KMS-11 (cell line): ENCODE measurements around the gene LRRTM4.

Experiments used
- H2AFZ ChIP-seq: fragments of 200-600 bp; sonication (generic); 2 replicates; pipeline ENCODE4 v1.6.1; 2016; ENCODE audit warnings: antibody characterized with exemption, mixed run types, low read depth
- H3K27ac ChIP-seq: fragments of 200-600 bp; sonication (generic); 2 replicates; pipeline ENCODE4 v1.6.1; 2016; ENCODE audit warnings: mild to moderate bottlenecking, mixed run types
- H3K27me3 ChIP-seq: fragments of 200-600 bp; sonication (generic); 2 replicates; pipeline ENCODE4 v1.6.1; 2017; ENCODE audit warnings: mild to moderate bottlenecking, low read depth, mixed run types, moderate library complexity; ENCODE audit not compliant: insufficient read depth
- H3K36me3 ChIP-seq: fragments of 200-600 bp; sonication (generic); 2 replicates; pipeline ENCODE4 v1.6.1; 2017; ENCODE audit warnings: mild to moderate bottlenecking, mixed run types; ENCODE audit not compliant: insufficient read depth
- H3K4me1 ChIP-seq: fragments of 200-600 bp; sonication (generic); 2 replicates; pipeline ENCODE4 v1.6.1; 2016; ENCODE audit warnings: mild to moderate bottlenecking, low read depth, mixed run types; ENCODE audit not compliant: poor library complexity, severe bottlenecking
- H3K4me2 ChIP-seq: fragments of 200-600 bp; sonication (generic); 2 replicates; pipeline ENCODE4 v1.7.0; 2016; ENCODE audit warnings: mild to moderate bottlenecking, mixed run types
- H3K4me3 ChIP-seq: fragments of 200-600 bp; sonication (generic); IDR thresholded peaks from 2 replicates; pipeline ENCODE4 v1.6.1; 2017; ENCODE audit warnings: low read depth, low read length, mixed read lengths; ENCODE audit not compliant: insufficient read depth
- H3K79me2 ChIP-seq: fragments of 200-600 bp; sonication (generic); 2 replicates; pipeline ENCODE4 v1.6.1; 2016; ENCODE audit warnings: low read depth, mixed run types; ENCODE audit not compliant: insufficient read depth
- H3K9ac ChIP-seq: fragments of 200-600 bp; sonication (generic); 2 replicates; pipeline ENCODE4 v1.6.1; 2016; ENCODE audit warnings: mild to moderate bottlenecking, mixed run types
- H4K20me1 ChIP-seq: fragments of 200-600 bp; sonication (generic); 2 replicates; pipeline ENCODE4 v1.6.1; 2016; ENCODE audit warnings: mild to moderate bottlenecking, mixed run types; ENCODE audit not compliant: insufficient read depth
- TF ChIP-seq, protein P1 (sequence below): fragments of 200-600 bp; sonication (generic); conservative IDR thresholded peaks from 2 replicates; pipeline ENCODE4 v1.6.1; 2017; ENCODE audit warnings: low read depth, mild to moderate bottlenecking, antibody characterized with exemption, low read length, moderate library complexity, mixed read lengths

The LRRTM4 gene

DNA sequence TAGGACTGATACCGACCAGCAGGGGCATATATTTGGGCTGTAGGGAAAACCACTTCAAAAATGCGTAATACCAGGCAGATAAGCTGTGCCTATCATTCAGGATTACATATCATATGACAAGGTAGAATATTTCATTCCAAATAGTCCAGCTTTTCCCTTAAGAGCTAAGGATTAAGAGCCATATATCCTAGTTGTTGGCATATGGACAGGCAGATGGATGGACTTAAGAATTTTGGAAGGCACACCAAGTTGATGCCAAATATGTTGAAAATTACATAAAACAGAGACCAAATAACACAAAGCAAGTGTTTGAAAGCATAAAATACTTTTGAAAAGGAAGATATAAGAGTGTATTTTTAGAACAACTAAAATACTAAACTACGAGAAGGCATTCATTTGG, 52.1 kb downstream of the LRRTM4 start:
- no peak overlapping the region for H3K4me3 ChIP-seq
- H3K27ac ChIP-seq, result no peak overlapping the region
- H3K4me1 ChIP-seq, result no peaks in the 10 kb centered on the region
- no peaks in the 10 kb centered on the region for H3K36me3 ChIP-seq
- TF ChIP-seq, protein P1, sequence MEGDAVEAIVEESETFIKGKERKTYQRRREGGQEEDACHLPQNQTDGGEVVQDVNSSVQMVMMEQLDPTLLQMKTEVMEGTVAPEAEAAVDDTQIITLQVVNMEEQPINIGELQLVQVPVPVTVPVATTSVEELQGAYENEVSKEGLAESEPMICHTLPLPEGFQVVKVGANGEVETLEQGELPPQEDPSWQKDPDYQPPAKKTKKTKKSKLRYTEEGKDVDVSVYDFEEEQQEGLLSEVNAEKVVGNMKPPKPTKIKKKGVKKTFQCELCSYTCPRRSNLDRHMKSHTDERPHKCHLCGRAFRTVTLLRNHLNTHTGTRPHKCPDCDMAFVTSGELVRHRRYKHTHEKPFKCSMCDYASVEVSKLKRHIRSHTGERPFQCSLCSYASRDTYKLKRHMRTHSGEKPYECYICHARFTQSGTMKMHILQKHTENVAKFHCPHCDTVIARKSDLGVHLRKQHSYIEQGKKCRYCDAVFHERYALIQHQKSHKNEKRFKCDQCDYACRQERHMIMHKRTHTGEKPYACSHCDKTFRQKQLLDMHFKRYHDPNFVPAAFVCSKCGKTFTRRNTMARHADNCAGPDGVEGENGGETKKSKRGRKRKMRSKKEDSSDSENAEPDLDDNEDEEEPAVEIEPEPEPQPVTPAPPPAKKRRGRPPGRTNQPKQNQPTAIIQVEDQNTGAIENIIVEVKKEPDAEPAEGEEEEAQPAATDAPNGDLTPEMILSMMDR, result no peak
- H2AFZ ChIP-seq, result no peak overlapping the region
- no peaks in the 10 kb centered on the region for H3K27me3 ChIP-seq
- H3K79me2 ChIP-seq, result no peaks in the 10 kb centered on the region
- H4K20me1 ChIP-seq, result no peaks in the 10 kb centered on the region
- no peak overlapping the region for H3K4me2 ChIP-seq
- no peak overlapping the region for H3K9ac ChIP-seq

DNA sequence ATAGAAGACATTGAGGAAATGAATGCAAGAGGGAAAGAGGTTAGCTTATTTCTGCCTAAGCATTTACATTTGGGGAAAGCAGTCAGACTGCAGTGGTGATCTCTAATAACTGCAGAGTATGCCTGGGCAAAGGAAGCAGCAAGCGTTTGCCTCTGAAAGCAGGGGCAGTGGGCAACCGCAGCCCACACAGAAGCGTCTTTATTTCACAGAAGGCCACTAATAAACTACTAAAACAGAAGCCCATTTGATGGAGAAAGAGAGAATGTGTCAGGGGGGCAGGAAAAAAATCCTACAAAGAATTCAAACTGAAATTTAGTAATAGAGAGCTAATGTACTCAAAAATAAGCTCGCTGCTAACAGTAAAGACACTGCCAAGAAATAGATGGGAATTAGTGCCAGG, 53.1 kb downstream of the LRRTM4 start:
- H3K9ac ChIP-seq, result no peak overlapping the region
- H3K36me3 ChIP-seq, result no peaks in the 10 kb centered on the region
- TF ChIP-seq, protein P1, result no peak
- H3K27ac ChIP-seq, result no peak overlapping the region
- H3K4me1 ChIP-seq, result no peaks in the 10 kb centered on the region
- H4K20me1 ChIP-seq, result no peaks in the 10 kb centered on the region
- no peak overlapping the region for H2AFZ ChIP-seq
- no peak overlapping the region for H3K4me3 ChIP-seq
- H3K27me3 ChIP-seq, result no peaks in the 10 kb centered on the region
- H3K4me2 ChIP-seq, result no peak overlapping the region
- H3K79me2 ChIP-seq, result no peaks in the 10 kb centered on the region

DNA sequence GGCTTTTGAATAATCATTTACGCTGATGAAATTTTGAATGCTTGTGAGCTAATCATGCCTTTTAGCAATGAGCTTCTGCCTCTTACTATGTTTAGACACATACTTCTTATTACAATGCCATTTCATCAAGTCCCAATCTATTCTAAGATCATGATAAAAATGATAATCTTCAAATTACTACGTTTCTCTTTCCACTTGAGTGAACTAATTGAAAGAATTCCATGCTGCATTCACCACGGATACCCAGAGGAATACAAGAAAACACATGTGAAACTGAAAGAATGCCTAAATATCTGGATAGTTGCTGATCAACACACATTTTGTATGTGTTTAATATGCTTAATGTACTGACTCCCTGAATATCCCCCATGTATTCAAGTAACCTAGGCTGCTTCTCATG, 62.3 kb downstream of the LRRTM4 start:
- Histone ChIP-seq H3K4me2 (no peak overlapping the region), H3K27ac (no peak overlapping the region), H3K79me2 (no peaks in the 10 kb centered on the region), H4K20me1 (no peaks in the 10 kb centered on the region), H3K27me3 (no peaks in the 10 kb centered on the region), H3K36me3 (no peaks in the 10 kb centered on the region), H2AFZ (no peak overlapping the region), H3K9ac (no peak overlapping the region), H3K4me1 (no peaks in the 10 kb centered on the region), H3K4me3 (no peak overlapping the region)
- TF ChIP-seq, protein P1, result no peak

DNA sequence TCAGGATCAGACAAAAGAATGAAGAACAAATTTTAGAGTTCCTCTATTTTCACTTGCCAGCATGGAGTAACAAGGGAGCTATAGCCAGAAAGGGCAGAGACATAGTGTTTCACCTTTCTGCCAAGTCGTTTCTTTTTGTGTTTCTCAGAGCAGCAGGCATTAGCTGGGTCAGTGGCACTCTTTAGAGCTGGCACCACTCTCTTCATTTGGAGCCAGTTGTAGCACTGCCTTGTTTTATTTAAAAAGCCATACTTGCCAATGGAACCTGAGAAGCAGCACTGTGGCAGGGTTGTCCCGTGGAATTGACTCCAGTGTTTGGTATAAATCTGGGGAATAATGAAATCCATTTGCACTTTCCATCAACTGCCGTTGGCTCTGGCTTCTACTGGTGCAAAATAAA, 64.0 kb downstream of the LRRTM4 start:
- no peak overlapping the region for H3K9ac ChIP-seq
- H3K4me2 ChIP-seq, result no peak overlapping the region
- TF ChIP-seq, protein P1, result no peak
- no peak overlapping the region for H3K4me3 ChIP-seq
- H3K4me1 ChIP-seq, result no peaks in the 10 kb centered on the region
- H3K36me3 ChIP-seq, result no peaks in the 10 kb centered on the region
- H4K20me1 ChIP-seq, result no peaks in the 10 kb centered on the region
- H3K79me2 ChIP-seq, result no peaks in the 10 kb centered on the region
- H3K27ac ChIP-seq, result no peak overlapping the region
- no peak overlapping the region for H2AFZ ChIP-seq
- H3K27me3 ChIP-seq, result no peaks in the 10 kb centered on the region

DNA sequence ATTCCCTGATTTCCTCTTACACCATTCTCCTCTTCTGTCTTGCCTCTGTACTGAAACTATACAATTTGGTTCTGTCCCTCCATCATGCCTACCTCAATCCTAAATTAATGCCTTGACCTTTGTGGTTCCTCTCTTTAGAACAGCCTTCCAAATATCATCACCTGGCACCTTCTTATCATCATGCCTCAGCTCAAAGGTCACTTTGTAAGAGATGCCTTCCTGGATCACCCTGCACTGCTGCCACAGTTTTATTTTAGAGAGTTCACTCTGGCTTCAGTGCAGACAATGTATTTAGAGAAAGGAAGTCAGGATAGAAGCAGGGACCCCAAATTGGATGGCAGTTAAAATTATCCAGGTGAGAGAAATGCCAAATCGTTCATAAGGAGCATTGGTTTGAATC, 64.5 kb downstream of the LRRTM4 start:
- Histone ChIP-seq H3K27ac (no peak overlapping the region), H3K9ac (no peak overlapping the region), H3K4me2 (no peak overlapping the region), H3K79me2 (no peaks in the 10 kb centered on the region), H3K4me3 (no peak overlapping the region), H3K36me3 (no peaks in the 10 kb centered on the region), H4K20me1 (no peaks in the 10 kb centered on the region), H3K27me3 (no peaks in the 10 kb centered on the region), H2AFZ (no peak overlapping the region), H3K4me1 (no peaks in the 10 kb centered on the region)
- TF ChIP-seq, protein P1, result no peak
